CD4-positive, alpha-beta T cell treated with Interleukin-4 for 4 hours (primary cell): Measurements from ENCODE around the gene OXER1.
"Not testable (repeated sequence)": the region's sequence is repeated elsewhere in the genome, so short reads cannot be mapped to it uniquely, and the experiment has no call there.

ENCODE experiments used
- DNase-seq: peaks from one replicate; pipeline ENCODE4 v3.0.0-alpha.2; 2020

OXER1 gene

GRCh38 chr2:42744545-42745082 lies 19.3 kb downstream of the OXER1 start:
- no peak for DNase-seq

- DNase-seq: no peak
These were observed 20.3 kb downstream of the OXER1 start for GRCh38 chr2:42743659-42743990.

- DNase-seq: no peak
These were observed 20.9 kb downstream of the OXER1 start for GRCh38 chr2:42742740-42743658.

GRCh38 chr2:42741140-42741539 lies 22.8 kb downstream of the OXER1 start:
- no peak for DNase-seq

- DNase-seq: no peak
These were observed 27.2 kb downstream of the OXER1 start for GRCh38 chr2:42736598-42737322.

GRCh38 chr2:42733852-42734251 lies 30.1 kb downstream of the OXER1 start:
- no peak for DNase-seq

GRCh38 chr2:42731316-42731715 lies 32.6 kb downstream of the OXER1 start:
- DNase-seq: not testable (repeated sequence)

GRCh38 chr2:42726680-42727079 lies 37.3 kb downstream of the OXER1 start:
- no peak for DNase-seq

- no peak for DNase-seq
These were observed 38.3 kb downstream of the OXER1 start for GRCh38 chr2:42725657-42726056.

GRCh38 chr2:42724886-42725285 lies 39.0 kb downstream of the OXER1 start:
- DNase-seq: no peak

GRCh38 chr2:42723465-42723864 lies 40.5 kb downstream of the OXER1 start:
- DNase-seq: no peak

- peak; percentile 10 for DNase-seq
These were observed 41.4 kb downstream of the OXER1 start for GRCh38 chr2:42722320-42723190.

GRCh38 chr2:42721898-42722297 lies 42.0 kb downstream of the OXER1 start:
- DNase-seq: no peak

GRCh38 chr2:42714686-42715085 lies 49.2 kb downstream of the OXER1 start:
- no peak for DNase-seq

GRCh38 chr2:42713920-42714319 lies 50.0 kb downstream of the OXER1 start:
- no peak for DNase-seq

- no peak for DNase-seq
These were observed 51.0 kb downstream of the OXER1 start for GRCh38 chr2:42712934-42713333.
